GM20000 (cell line): Measurements from ENCODE around the gene GLYATL1.

Experiments
- DNase-seq: peaks from one replicate; pipeline ENCODE4 v3.0.0; 2012; ENCODE audit warnings: low spot score
- TF ChIP-seq, protein P1 (sequence below): IDR thresholded peaks from 2 replicates; pipeline ENCODE4 v1.5.1; 2012; ENCODE audit warnings: mild to moderate bottlenecking, control low read depth; ENCODE audit errors: extremely low read depth, missing control alignments

GLYATL1 gene

DNA sequence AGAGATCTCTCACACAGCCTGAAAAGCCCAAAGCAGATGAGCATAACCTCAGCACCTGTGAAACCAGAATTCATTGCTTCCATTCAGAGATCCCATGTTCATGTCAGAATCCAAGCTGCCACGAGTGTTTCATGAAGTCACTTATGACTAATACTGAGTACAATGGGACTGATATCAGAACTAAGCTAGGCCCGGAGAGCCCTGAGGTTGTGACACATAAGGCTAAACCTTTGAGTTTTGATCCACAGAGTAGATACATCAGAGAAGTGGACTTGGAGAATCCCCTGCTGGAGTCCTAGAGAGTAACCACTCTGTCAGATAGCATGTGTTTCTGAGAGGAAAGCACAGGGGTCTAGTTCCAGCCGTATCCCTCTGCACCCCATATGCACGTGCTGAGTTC, 890 bp upstream of the GLYATL1 start:
- TF ChIP-seq, protein P1, sequence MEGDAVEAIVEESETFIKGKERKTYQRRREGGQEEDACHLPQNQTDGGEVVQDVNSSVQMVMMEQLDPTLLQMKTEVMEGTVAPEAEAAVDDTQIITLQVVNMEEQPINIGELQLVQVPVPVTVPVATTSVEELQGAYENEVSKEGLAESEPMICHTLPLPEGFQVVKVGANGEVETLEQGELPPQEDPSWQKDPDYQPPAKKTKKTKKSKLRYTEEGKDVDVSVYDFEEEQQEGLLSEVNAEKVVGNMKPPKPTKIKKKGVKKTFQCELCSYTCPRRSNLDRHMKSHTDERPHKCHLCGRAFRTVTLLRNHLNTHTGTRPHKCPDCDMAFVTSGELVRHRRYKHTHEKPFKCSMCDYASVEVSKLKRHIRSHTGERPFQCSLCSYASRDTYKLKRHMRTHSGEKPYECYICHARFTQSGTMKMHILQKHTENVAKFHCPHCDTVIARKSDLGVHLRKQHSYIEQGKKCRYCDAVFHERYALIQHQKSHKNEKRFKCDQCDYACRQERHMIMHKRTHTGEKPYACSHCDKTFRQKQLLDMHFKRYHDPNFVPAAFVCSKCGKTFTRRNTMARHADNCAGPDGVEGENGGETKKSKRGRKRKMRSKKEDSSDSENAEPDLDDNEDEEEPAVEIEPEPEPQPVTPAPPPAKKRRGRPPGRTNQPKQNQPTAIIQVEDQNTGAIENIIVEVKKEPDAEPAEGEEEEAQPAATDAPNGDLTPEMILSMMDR = no peak
- DNase-seq = no peak

DNA sequence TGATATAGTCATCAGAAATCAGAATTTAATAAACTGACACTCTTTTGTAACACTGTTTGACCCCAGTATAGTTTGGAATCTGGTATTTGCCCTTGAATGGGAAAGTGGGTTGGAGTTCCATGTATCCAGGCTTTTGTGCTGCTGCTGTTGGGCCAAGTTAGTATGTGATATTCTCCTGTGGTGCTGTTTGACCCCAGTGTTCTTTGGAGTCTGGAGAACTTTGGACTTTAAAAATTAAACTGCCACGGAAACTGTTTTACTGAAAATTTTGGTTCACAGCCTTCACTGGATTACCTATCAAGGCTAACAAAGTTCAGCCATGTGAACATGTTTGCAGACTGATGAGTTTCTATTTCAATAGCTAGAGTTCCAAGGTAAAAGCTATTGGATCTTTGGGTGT, 740 bp downstream of the GLYATL1 start:
- TF ChIP-seq, protein P1 = no peak
- no peak for DNase-seq

DNA sequence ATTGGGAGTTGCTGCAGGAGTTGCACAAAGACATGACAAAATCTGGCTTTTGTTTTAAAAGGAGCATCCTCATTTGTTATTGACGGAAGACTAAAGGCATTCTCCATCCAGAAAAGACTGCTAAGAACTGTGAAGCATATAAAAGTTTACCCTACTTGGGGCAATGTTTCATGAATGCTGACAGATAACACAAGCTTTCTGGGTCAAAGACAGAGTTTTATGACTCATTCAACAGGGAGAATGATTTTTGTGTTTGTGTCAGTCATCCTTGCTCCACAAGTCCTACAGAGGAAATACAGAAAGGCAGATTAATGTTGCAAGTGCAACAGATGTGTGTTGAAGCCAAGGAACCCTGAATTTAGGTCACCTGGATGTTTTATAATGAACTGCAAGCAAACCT, 2.5 kb downstream of the GLYATL1 start:
- DNase-seq = no peak
- TF ChIP-seq, protein P1 = no peak

DNA sequence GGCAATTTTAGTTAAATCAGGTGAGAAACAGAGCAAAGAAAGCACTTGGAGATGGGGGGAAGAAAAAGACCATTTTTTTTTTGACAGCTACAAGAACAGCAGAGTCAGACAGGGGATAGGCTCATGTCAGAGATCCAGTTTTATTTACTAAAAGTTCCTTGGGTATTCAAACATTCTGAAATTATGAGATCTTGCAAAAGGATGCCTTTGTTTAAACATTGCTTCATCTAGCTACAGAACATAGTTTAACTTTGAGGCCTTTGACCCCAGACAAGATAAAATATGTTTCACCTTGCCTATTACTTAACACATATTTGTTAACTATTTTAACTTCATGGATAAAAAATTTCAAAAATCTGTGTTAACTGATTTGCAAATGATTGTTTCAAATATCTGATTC, 6.4 kb downstream of the GLYATL1 start:
- TF ChIP-seq, protein P1 = no peak
- DNase-seq = no peak

DNA sequence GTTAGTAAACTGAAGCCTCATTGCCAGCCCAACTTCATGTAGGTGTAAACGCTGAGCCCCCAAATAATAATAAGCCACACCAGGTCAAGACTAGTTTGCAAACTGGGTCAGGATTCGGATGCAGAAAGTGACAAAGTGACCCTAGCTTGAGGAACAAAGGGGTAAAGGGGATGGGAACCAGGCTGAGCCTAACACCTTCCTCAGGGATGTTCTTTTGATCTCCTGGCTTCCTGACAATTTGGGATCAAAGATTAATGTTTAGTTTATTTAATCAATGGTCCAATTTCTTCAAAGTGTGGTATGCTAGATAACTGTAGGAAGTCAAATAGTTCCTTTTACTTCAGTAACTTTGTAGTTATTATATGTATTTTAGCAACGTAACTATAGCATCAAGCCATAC, 9.9 kb downstream of the GLYATL1 start:
- no peak for DNase-seq
- TF ChIP-seq, protein P1 = no peak

DNA sequence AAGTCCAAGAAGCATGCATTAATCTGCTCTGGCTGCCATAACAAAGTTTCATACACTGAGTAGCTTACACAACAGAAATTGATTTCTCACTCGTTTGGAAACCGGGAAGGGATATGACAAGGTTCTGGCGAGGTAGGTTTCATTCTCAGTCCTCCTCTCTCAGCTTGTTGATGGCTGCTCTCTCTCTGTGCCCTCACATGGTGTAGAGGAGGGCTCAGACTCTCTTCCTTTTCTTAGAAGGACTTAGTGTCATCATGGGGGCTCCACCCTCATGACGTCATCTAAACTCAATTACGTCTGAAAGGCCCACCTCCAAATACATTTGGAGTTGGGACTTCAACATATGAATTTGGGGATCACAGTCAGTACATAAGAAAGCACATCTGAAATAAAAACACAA, 18.6 kb downstream of the GLYATL1 start:
- TF ChIP-seq, protein P1 = no peak

DNA sequence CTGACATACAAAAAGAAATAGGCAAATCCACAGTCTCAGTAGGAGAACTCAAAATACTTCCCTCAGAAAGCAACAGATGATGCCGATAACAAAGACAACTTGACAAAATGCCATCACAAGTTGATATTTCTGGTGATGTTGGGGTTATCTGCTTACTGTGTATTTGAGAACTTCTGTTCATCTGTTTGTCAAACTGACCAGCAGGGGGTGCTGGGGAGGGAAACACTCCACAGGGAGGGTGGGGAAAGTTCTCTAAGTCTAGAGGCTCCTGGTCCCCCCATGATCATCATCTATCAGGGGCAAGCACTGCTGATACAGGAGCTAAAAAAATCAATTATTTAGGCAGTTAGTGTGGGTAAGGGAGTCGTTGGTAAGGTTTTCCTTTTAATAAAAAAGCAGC, 19.2 kb downstream of the GLYATL1 start:
- DNase-seq = peak; percentile 60

More for the DNA sequence above, 18.6 kb downstream of the GLYATL1 start:
- peak; percentile 11 for DNase-seq

More for the DNA sequence above, 19.2 kb downstream of the GLYATL1 start:
- TF ChIP-seq, protein P1 = peak; percentile 16
